Spinal cord (tissue), 10 donors: ENCODE results near the gene ANKRD9. TPM values are rescaled to one million over a fixed set of nuclear protein-coding genes. Genes with fewer than 3 reads are reported as not detected.

Experiments
- DNase-seq, 6 donors: peaks; one replicate each; pipeline versions ENCODE4 v3.0.0 to v3.0.0-alpha.2; 2013 to 2015; ENCODE audit warnings: low spot score in 6 of 6, low read depth in 4 of 6
- H3K27ac ChIP-seq: one replicate; pipeline ENCODE4 v1.5.1; 2013; ENCODE audit warnings: low read depth, low read length, control low read depth
- H3K27me3 ChIP-seq: one replicate; pipeline ENCODE4 v1.6.1; 2013; ENCODE audit warnings: low read length; ENCODE audit not compliant: control insufficient read depth, insufficient read depth
- H3K36me3 ChIP-seq: one replicate; pipeline ENCODE4 v1.6.1; 2013; ENCODE audit warnings: low read length; ENCODE audit not compliant: control insufficient read depth, insufficient read depth
- H3K4me1 ChIP-seq: one replicate; pipeline ENCODE4 v1.6.1; 2013; ENCODE audit warnings: low read length; ENCODE audit not compliant: control insufficient read depth, insufficient read depth
- H3K4me3 ChIP-seq: one replicate; pipeline ENCODE4 v1.5.1; 2013; ENCODE audit warnings: low read depth, low read length, control low read depth
- H3K9me3 ChIP-seq: one replicate; pipeline ENCODE4 v1.6.1; 2013; ENCODE audit warnings: low read length; ENCODE audit not compliant: control insufficient read depth, insufficient read depth
- whole genome bisulfite sequencing: methylation state at CpG from one replicate; pipeline ENCODE4 v1.1.5; 2013; ENCODE audit warnings: missing lambda C conversion rate; ENCODE audit not compliant: insufficient coverage; 5-methylcytosine and 5-hydroxymethylcytosine counted together
- polyA plus RNA-seq, 2 donors: library from polyadenylated mRNA; unstranded; fragments of 120-200 nt; gene quantifications; one replicate each; pipeline ENCODE4 v1.2.1, GENCODE V29; 2013; ENCODE audit not compliant: insufficient read length in 2 of 2
- total RNA-seq, 2 donors: library from RNA; depleted of rRNA in 1 of 2; stranded (reverse); fragments of 120-200 nt in 1 of 2; fragments of >200 nt in 1 of 2; gene quantifications; one replicate each; pipeline versions ENCODE4 v1.2.3 to v1.2.4, GENCODE V29; 2013 to 2014
- donor health status: healthy.

Gene ANKRD9
- total and polyA plus RNA-seq, 4 donors: 14.9 to 48.7 (median 33.6) TPM

GRCh38 chr14:102479777-102480176 is 29.8 kb downstream of the ANKRD9 start:
- no peak overlapping the region for H3K27ac ChIP-seq
- H3K4me3 ChIP-seq: no peak overlapping the region
- H3K9me3 ChIP-seq: no peaks in the 10 kb centered on the region
- 57% methylated on average over 5 of the region's 7 CpGs for WGBS
- H3K36me3 ChIP-seq: peaks cover 27% of the 10 kb centered on the region
- peak in 2 of 6 donors; percentile 64 to 71 for DNase-seq
- no peaks in the 10 kb centered on the region for H3K27me3 ChIP-seq
- peaks cover 17% of the 10 kb centered on the region for H3K4me1 ChIP-seq

- 95% methylated on average over 2 of the region's 2 CpGs for WGBS
- Histone ChIP-seq H3K9me3 (no peaks in the 10 kb centered on the region), H3K4me3 (no peak overlapping the region), H3K27me3 (no peaks in the 10 kb centered on the region), H3K27ac (no peak overlapping the region), H3K36me3 (peaks cover 25% of the 10 kb centered on the region), H3K4me1 (peaks cover 24% of the 10 kb centered on the region)
- no peak for DNase-seq
Measured at GRCh38 chr14:102479107-102479506, 30.5 kb downstream of the ANKRD9 start.

DNA sequence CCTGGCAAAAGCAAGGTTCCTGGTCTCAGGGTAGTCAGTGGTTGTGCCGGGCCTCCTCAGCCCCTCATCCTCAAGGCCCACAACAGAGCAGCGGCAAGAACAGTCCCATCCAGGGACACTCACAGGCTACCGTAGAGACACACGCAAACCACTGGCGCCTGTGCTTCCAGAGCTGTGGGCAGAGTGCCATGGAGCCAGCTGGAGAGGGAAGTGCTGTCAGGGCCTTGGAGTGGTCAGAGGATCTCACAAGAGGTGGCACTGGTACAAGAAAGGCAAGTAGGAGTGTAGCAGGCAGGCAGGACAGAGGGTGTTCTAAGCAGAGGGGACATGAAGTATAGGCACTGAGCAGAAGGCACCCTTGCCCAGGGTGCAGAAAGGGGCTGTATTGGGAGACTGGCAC is 34.6 kb downstream of the ANKRD9 start:
- H3K9me3 ChIP-seq: no peaks in the 10 kb centered on the region
- no peaks in the 10 kb centered on the region for H3K27me3 ChIP-seq
- WGBS: 39% methylated on average over 5 of the region's 5 CpGs
- peak in 5 of 6 donors; percentile 44 to 84 (median 67) for DNase-seq
- peaks cover 21% of the 10 kb centered on the region for H3K36me3 ChIP-seq
- H3K4me3 ChIP-seq: no peak overlapping the region
- H3K4me1 ChIP-seq: peaks cover 39% of the 10 kb centered on the region
- H3K27ac ChIP-seq: peak overlapping the region; percentile 81

DNA sequence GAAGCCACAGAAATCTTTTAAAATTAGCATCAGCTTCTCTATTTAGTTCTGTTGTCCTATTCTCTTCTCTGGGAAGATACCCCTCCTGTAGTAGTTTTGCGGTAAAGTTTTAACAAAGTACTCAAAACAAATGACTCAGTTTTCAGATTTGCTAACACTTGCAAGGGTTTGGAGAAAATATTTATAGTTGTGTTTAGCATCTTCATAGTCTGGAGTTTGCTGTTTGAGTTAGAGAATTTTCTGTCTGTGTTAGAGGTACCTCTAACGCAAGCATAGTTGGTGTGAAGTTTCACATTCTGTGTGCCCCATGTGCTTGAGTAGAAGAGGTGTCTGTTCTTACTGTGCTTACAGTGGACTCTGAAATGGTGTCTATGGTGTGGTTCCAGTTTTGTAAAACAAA is 36.0 kb downstream of the ANKRD9 start:
- peaks cover 16% of the 10 kb centered on the region for H3K36me3 ChIP-seq
- no peak overlapping the region for H3K4me3 ChIP-seq
- H3K4me1 ChIP-seq: peaks cover 29% of the 10 kb centered on the region
- H3K27ac ChIP-seq: peak overlapping the region; percentile 92
- WGBS: 100% methylated on average over 1 of the region's 2 CpGs
- no peaks in the 10 kb centered on the region for H3K9me3 ChIP-seq
- no peak for DNase-seq
- no peaks in the 10 kb centered on the region for H3K27me3 ChIP-seq

- peak overlapping the region; percentile 92 for H3K27ac ChIP-seq
- WGBS: 49% methylated on average over 9 of the region's 9 CpGs
- H3K27me3 ChIP-seq: no peaks in the 10 kb centered on the region
- peaks cover 16% of the 10 kb centered on the region for H3K36me3 ChIP-seq
- DNase-seq: peak in 3 of 6 donors; percentile 26 to 89 (median 54)
- peaks cover 29% of the 10 kb centered on the region for H3K4me1 ChIP-seq
- no peak overlapping the region for H3K4me3 ChIP-seq
- no peaks in the 10 kb centered on the region for H3K9me3 ChIP-seq
Measured at GRCh38 chr14:102472791-102473150, 36.8 kb downstream of the ANKRD9 start.

GRCh38 chr14:102471921-102472790 is 37.4 kb downstream of the ANKRD9 start:
- peaks cover 29% of the 10 kb centered on the region for H3K4me1 ChIP-seq
- H3K36me3 ChIP-seq: peaks cover 19% of the 10 kb centered on the region
- 65% methylated on average over 7 of the region's 8 CpGs for WGBS
- peak in 4 of 6 donors; percentile 42 to 82 (median 60) for DNase-seq
- no peaks in the 10 kb centered on the region for H3K27me3 ChIP-seq
- H3K9me3 ChIP-seq: no peaks in the 10 kb centered on the region
- H3K27ac ChIP-seq: peak overlapping the region; percentile 92
- no peak overlapping the region for H3K4me3 ChIP-seq

- H3K4me3 ChIP-seq: no peak overlapping the region
- H3K27ac ChIP-seq: no peak overlapping the region
- H3K9me3 ChIP-seq: no peaks in the 10 kb centered on the region
- no CpG with 5 or more reads among the region's 1 CpG for WGBS
- H3K27me3 ChIP-seq: no peaks in the 10 kb centered on the region
- H3K4me1 ChIP-seq: peaks cover 22% of the 10 kb centered on the region
- peaks cover 29% of the 10 kb centered on the region for H3K36me3 ChIP-seq
- no peak for DNase-seq
Measured at GRCh38 chr14:102469261-102469660, 40.3 kb downstream of the ANKRD9 start.

DNA sequence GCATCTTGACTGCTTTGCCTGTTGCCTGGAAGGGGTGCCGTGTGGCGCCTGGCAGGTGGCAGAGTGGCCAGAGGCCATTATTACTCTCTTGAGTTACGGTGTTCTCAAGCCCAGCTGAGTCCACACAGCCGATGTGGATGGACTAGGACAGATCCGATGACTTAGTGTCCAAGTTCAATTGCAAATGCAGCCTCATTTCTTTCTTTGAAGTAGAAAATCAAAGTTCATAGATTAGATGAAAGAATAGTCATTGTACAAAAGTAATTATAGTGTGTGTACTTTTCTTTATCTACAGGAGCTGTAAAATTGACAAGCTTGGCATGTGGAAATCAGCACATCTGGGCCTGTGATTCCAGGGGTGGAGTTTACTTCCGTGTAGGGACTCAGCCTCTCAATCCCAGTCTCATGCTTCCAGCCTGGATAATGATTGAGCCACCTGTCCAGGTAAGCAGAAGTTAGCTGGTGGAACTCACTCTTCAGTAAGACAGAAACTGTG is 44.7 kb downstream of the ANKRD9 start:
- WGBS: 86% methylated on average over 5 of the region's 6 CpGs
- no peak for DNase-seq
- H3K27ac ChIP-seq: no peak overlapping the region
- H3K4me1 ChIP-seq: peaks cover 4% of the 10 kb centered on the region
- H3K4me3 ChIP-seq: no peak overlapping the region
- H3K36me3 ChIP-seq: peaks cover 29% of the 10 kb centered on the region
- no peaks in the 10 kb centered on the region for H3K27me3 ChIP-seq
- H3K9me3 ChIP-seq: no peaks in the 10 kb centered on the region

DNA sequence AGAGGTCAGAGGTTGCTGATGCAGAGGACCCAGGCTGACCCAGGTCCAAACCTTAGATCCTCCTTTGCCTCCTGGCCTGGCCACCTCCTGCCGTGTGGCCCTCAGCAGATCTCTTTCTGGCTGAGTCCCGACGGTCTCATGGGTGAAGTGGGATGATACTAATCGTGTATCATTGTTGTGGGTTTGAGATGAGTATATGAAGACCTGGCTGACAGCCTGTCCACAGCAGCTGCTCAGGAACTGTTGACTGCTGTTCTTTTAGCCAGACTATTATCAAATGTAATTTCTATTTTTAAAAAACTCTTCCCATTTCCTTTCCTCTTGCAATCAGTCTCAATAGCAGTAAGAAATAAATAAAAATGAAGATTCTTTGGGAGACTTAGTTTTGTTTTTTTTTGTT is 45.6 kb downstream of the ANKRD9 start:
- 100% methylated on average over 2 of the region's 4 CpGs for WGBS
- peaks cover 34% of the 10 kb centered on the region for H3K36me3 ChIP-seq
- DNase-seq: no peak
- H3K4me3 ChIP-seq: no peak overlapping the region
- H3K27ac ChIP-seq: no peak overlapping the region
- H3K4me1 ChIP-seq: peaks cover 4% of the 10 kb centered on the region
- H3K27me3 ChIP-seq: no peaks in the 10 kb centered on the region
- no peaks in the 10 kb centered on the region for H3K9me3 ChIP-seq

DNA sequence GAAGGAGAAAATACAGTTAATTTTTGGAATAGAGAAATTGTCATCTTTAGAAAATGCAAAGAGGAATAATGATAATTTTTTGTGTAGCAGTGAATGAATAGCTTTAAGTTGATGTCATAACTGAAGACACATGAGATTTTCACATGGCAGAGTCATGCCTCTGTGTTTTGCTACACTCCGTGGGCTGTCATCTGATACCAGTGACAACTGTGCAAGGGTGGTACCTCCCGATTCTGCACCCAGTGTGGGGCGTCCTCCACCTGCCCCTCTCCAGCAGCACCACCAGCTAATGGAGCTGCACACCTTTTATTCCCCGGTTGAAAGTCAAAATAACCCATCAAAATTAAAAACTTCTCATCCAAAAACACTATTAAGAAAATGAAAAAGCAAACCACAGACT is 47.2 kb downstream of the ANKRD9 start:
- peaks cover 4% of the 10 kb centered on the region for H3K4me1 ChIP-seq
- 89% methylated on average over 3 of the region's 4 CpGs for WGBS
- no peak for DNase-seq
- H3K9me3 ChIP-seq: no peaks in the 10 kb centered on the region
- no peak overlapping the region for H3K4me3 ChIP-seq
- peaks cover 47% of the 10 kb centered on the region for H3K36me3 ChIP-seq
- no peaks in the 10 kb centered on the region for H3K27me3 ChIP-seq
- H3K27ac ChIP-seq: no peak overlapping the region
